Glutamatergic neuron (in vitro differentiated cells): ENCODE results near the gene NPR3. TPM values are rescaled to one million over a fixed set of nuclear protein-coding genes. Genes with fewer than 3 reads are reported as not detected.
A peak's percentile ranks its signal among the peaks of the same experiment; 100 is the strongest.

Experiments used
- DNase-seq: peaks from one replicate; pipeline ENCODE4 v3.0.0; 2022
- H3K27ac Mint-ChIP-seq: one replicate; pipeline ENCODE4 v1.8.0; 2020; ENCODE audit warnings: mild to moderate bottlenecking, mixed read lengths, inconsistent platforms; ENCODE audit not compliant: unreplicated experiment
- H3K27me3 Mint-ChIP-seq: one replicate; pipeline ENCODE4 v1.8.0; 2020; ENCODE audit warnings: mild to moderate bottlenecking, moderate library complexity, mixed read lengths, inconsistent platforms; ENCODE audit not compliant: unreplicated experiment
- H3K36me3 Mint-ChIP-seq: one replicate; pipeline ENCODE4 v1.8.0; 2020; ENCODE audit warnings: mild to moderate bottlenecking, mixed read lengths, inconsistent platforms; ENCODE audit not compliant: unreplicated experiment
- H3K4me1 Mint-ChIP-seq: one replicate; pipeline ENCODE4 v1.8.0; 2020; ENCODE audit warnings: mild to moderate bottlenecking, low read depth, mixed read lengths, inconsistent platforms; ENCODE audit not compliant: unreplicated experiment
- H3K4me3 Mint-ChIP-seq: one replicate; pipeline ENCODE4 v1.8.0; 2020; ENCODE audit warnings: mild to moderate bottlenecking, mixed read lengths, inconsistent platforms; ENCODE audit not compliant: unreplicated experiment
- H3K9me3 Mint-ChIP-seq: one replicate; pipeline ENCODE4 v1.8.0; 2020; ENCODE audit warnings: mild to moderate bottlenecking, moderate library complexity, mixed read lengths, inconsistent platforms; ENCODE audit not compliant: unreplicated experiment
- CTCF ChIP-seq: fragments of 200-600 bp; sonication (generic); IDR thresholded peaks from one replicate; pipeline ENCODE4 v1.5.0; 2021; ENCODE audit not compliant: partially characterized antibody, unreplicated experiment
- total RNA-seq: library from RNA; stranded (reverse); fragmentation: NEBNext Ultra II Directional; extraction: Animal tissue kit (Norgen Biotek cat#: 25700); gene quantifications from one replicate; pipeline ENCODE4 v1.2.1, GENCODE V29; 2021; ENCODE audit not compliant: unreplicated experiment

Gene NPR3
- total RNA-seq, 1 donor from 2014 or later, result not detected

- no peak for TF ChIP-seq CTCF
- Mint-ChIP-seq H3K27me3 (peaks cover 16% of the 10 kb centered on the region), H3K27ac (no peak overlapping the region), H3K36me3 (no peaks in the 10 kb centered on the region), H3K4me3 (peak overlapping the region; percentile 76), H3K9me3 (peaks cover 5% of the 10 kb centered on the region), H3K4me1 (no peaks in the 10 kb centered on the region)
- no peak for DNase-seq
Observed at GRCh38 chr5:32711362-32711680, 200 bp downstream of the NPR3 start.

DNA sequence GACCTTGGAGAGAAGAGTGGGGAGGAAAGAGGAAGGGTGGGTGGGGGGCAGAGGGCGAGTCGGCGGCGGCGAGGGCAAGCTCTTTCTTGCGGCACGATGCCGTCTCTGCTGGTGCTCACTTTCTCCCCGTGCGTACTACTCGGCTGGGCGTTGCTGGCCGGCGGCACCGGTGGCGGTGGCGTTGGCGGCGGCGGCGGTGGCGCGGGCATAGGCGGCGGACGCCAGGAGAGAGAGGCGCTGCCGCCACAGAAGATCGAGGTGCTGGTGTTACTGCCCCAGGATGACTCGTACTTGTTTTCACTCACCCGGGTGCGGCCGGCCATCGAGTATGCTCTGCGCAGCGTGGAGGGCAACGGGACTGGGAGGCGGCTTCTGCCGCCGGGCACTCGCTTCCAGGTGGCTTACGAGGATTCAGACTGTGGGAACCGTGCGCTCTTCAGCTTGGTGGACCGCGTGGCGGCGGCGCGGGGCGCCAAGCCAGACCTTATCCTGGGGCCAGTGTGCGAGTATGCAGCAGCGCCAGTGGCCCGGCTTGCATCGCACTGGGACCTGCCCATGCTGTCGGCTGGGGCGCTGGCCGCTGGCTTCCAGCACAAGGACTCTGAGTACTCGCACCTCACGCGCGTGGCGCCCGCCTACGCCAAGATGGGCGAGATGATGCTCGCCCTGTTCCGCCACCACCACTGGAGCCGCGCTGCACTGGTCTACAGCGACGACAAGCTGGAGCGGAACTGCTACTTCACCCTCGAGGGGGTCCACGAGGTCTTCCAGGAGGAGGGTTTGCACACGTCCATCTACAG, 760 bp downstream of the NPR3 start:
- Mint-ChIP-seq H3K9me3 (peaks cover 5% of the 10 kb centered on the region), H3K27ac (no peak overlapping the region), H3K27me3 (peaks cover 16% of the 10 kb centered on the region), H3K4me3 (peak overlapping the region; percentile 76), H3K4me1 (no peaks in the 10 kb centered on the region), H3K36me3 (no peaks in the 10 kb centered on the region)
- no peak for TF ChIP-seq CTCF
- DNase-seq, result peak; percentile 45

DNA sequence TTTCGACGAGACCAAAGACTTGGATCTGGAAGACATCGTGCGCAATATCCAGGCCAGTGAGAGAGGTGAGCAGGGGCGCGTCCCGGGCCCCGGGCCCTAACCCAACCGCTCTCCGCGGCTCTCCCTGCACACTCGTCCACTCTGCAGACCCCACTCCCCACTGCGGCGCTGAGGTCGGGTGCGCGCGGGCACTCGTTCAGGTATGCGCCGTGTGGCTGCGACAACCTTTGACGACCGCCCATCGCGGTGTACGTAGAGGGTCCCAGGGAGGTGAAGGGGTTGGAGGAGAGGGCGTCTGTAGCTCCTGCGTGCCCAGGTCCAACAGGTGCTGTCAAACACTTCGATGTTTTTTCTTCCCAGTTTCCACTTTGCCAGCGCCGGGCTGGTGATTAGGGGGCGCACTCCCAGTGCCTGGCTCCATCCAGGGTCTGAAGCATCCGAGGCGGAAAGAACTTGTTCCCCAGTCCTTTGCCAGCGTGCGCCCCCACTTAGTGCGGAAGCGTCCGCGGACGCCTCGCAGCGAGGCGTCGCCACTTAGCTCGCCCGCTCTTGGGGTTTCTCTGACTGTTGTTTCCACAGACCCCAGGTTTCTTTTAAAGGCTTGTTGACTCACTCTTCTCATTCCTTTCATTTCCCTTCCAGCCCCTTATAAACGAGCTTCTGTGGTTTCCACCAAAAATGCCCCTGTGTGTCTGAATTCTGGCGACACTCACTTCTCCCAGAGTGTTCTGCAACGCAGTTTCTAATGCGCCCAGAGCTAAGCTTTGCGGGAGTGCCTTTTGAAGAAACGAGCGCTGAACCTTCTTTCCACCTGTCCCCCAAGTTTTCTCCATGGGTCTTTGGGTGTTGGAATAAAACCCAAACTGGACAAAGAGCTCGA, 1.6 kb downstream of the NPR3 start:
- peaks cover 16% of the 10 kb centered on the region for H3K27me3 Mint-ChIP-seq
- H3K9me3 Mint-ChIP-seq, result peaks cover 5% of the 10 kb centered on the region
- no peak for DNase-seq
- no peak for TF ChIP-seq CTCF
- no peaks in the 10 kb centered on the region for H3K36me3 Mint-ChIP-seq
- no peak overlapping the region for H3K27ac Mint-ChIP-seq
- H3K4me3 Mint-ChIP-seq, result peak overlapping the region; percentile 81
- no peaks in the 10 kb centered on the region for H3K4me1 Mint-ChIP-seq

- H3K4me3 Mint-ChIP-seq, result peak overlapping the region; percentile 81
- H3K4me1 Mint-ChIP-seq, result no peaks in the 10 kb centered on the region
- peaks cover 5% of the 10 kb centered on the region for H3K9me3 Mint-ChIP-seq
- no peak for TF ChIP-seq CTCF
- H3K36me3 Mint-ChIP-seq, result no peaks in the 10 kb centered on the region
- DNase-seq, result peak; percentile 25
- H3K27ac Mint-ChIP-seq, result no peak overlapping the region
- peaks cover 16% of the 10 kb centered on the region for H3K27me3 Mint-ChIP-seq
Observed at GRCh38 chr5:32713361-32713769, 2.2 kb downstream of the NPR3 start.
